OCI-M2 (cell line): Measurements from ENCODE around the gene NUMB.

Source experiments
- DNase-seq: peaks from one replicate; lab custom pipeline; 2025; ENCODE audit not compliant: unreplicated experiment; lab: John Stamatoyannopoulos, UW

NUMB gene

DNA sequence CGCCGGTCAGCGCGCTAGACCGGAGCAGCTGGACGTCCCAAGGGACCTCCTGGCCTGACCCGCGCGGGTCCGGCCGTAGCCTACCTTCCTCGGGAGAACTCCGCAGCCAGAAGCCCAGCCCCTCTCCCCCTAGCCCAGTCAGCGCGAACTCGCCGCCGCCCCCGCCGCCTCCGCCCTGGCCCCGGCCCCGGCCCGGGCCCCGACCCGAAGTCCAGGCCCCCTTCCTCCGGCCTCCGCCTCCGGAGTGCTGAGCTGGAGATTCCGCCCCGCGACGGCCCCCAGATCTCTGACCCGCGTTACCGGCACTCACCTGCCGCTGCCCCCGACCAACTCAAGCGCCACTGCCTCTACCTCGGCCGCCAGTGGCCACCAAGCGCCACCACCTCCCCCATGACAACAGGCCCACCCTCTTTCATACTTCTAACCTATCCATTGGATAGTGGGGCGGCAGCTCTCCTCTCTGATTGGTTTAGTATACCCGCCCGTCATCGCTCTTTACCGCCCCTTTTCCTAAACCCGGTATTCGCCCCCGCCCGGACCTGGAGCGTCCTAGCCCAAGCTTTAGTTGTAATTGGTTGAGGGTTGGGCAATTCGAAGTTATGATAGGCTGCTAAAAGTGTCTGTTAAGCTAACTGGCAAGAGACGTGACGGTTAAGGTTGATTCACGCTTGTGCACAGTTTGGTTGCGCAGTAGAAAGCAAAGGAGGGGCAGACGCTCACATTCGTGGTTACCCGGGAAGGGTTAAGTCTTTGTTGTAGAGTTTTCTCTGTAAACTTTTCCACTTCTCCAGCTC is at the start of gene NUMB:
Gene NUMB (minus strand): TSS at position 364 of the 794 bp plus-strand sequence. CDS start 102,795 bp downstream, outside the sequence.
- DNase-seq, result peak; percentile 98

- DNase-seq, result no peak
Measured at GRCh38 chr14:73503648-73504047, 45.3 kb upstream of the NUMB start.

- DNase-seq, result no peak
Measured at GRCh38 chr14:73502017-73502619, 43.8 kb upstream of the NUMB start.

GRCh38 chr14:73500360-73500759 is 42.0 kb upstream of the NUMB start:
- no peak for DNase-seq

DNA sequence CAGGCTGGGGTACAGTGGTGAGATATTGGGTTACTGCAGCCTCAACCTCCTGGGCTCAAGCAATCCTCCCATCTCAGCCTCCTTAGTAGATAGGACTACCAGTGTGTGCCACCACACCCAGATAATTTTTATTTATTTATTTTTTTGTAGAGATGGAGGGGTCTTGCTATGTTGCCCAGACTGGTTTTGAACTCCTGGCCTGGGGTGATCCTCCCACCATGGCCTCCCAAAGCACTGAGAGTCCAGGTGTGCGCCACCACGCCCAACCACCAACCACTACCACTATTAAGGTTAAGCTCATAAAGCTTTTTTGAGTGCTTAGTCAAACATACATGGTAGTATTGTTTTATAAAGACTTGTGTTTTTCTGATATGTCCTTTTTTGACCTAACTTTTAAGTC is 36.2 kb upstream of the NUMB start:
- no peak for DNase-seq

DNA sequence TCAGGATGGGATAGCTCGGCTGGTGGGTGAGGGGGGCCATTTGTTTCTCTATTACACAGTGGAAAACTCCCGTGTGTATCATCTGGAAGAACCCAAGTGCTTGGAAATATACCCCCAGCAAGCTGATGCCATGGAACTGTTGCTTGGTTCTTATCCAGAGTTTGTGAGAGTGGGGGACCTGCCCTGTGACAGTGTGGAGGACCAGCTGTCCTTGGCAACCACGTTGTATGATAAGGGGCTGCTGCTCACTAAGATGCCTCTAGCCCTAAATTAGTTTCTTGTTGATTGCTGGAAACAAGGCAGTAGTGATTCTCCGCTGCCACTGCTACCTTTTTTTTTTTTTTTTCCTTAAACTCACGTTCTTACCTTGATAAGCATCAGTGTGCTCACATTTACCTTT is 34.3 kb upstream of the NUMB start:
- no peak for DNase-seq

GRCh38 chr14:73492043-73492552 is 33.8 kb upstream of the NUMB start:
- DNase-seq, result no peak

DNA sequence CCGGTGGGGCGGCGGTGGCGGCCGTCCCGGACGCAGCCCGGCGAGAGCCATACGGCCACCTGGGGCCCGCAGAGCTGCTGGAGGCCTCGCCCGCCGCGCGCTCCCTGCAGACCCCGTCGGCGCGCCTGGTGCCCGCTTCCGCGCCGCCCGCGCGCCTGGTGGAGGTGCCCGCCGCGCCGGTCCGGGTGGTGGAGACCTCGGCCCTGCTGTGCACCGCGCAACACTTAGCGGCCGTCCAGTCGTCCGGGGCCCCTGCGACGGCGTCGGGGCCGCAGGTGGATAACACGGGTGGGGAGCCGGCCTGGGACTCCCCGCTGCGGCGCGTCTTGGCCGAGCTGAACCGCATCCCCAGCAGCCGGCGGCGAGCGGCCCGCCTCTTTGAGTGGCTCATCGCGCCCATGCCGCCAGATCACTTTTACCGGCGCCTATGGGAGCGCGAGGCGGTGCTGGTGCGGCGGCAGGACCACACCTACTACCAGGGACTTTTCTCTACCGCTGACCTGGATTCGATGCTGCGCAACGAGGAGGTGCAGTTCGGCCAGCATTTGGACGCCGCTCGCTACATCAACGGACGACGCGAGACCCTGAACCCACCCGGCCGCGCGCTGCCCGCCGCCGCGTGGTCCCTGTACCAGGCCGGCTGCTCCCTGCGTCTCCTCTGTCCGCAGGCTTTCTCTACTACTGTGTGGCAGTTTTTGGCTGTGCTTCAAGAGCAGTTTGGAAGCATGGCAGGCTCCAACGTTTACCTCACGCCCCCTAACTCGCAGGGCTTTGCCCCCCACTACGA is 33.1 kb upstream of the NUMB start:
- DNase-seq, result no peak

- no peak for DNase-seq
Measured at GRCh38 chr14:73489481-73490175, 31.3 kb upstream of the NUMB start.

DNA sequence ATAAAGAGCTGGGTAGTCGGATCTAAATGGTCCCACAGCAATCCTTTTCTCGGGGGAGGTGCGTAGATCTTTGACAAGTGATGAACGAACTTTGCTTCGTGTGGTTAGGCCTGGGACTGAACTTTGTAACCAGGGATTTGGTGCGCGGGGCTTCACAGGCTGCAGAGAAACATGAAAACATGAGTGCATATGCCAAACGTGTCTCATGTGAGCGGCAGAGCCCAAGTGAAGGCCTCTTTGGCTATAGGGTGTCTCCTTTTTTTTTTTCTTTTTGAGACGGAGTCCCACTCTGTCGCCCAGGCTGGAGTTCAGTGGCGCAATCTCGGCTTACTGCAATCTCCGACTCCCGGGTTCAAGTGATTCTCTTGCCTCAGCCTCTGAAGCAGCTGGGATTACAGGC is 20.3 kb upstream of the NUMB start:
- no peak for DNase-seq

DNA sequence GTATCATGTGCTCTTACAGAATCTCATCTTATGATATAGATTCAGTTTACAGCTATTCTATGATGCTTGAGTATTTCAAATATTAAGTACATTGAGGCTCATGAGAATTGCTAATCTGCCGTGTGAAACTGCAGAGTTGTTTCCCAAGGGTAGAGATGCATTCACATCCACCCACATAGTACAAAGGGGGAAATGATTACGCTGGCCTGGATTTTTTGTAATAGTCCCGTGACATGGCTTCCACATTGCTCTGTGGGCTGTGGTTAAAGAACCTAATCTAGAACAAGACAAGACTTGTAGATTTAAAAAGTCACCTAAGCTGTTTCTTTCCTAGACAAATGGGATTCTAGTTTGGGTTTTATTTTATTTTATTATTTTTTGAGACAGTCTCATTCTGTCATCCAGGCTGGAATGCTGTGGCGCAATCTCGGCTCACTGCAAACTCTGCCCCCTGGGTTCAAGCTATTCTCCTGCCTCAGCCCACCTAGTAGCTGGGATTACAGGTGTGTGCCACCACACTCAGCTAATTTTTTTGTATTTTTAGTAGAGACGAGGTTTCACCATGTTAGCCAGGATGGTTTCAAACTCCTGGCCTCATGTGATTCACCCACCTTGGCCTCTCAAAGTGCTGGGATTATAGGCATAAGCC is 19.4 kb upstream of the NUMB start:
- no peak for DNase-seq

DNA sequence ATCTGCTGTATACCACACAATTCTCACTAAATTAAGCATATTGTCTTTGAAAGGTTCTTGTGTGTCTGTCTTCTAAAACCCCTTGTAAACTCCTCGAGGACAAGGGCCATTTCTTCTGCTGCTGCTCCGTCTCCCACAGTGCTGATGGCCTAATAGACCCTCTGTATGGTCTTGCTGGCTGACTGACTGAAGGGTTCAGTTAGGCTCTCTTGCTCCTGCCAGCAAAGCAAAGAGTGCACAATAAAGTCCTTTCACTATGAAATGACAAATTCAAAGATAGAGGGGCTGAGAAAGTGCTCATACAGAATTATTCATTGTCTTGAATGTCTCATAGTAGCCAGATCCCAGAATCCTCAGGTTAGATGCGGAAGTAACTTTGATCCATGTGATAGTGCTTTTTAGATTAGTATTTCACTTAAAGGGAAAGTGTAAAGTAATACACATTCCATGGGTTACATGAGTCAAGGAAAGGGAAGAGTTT is 18.1 kb upstream of the NUMB start:
- no peak for DNase-seq

GRCh38 chr14:73474952-73475351 is 16.6 kb upstream of the NUMB start:
- no peak for DNase-seq

DNA sequence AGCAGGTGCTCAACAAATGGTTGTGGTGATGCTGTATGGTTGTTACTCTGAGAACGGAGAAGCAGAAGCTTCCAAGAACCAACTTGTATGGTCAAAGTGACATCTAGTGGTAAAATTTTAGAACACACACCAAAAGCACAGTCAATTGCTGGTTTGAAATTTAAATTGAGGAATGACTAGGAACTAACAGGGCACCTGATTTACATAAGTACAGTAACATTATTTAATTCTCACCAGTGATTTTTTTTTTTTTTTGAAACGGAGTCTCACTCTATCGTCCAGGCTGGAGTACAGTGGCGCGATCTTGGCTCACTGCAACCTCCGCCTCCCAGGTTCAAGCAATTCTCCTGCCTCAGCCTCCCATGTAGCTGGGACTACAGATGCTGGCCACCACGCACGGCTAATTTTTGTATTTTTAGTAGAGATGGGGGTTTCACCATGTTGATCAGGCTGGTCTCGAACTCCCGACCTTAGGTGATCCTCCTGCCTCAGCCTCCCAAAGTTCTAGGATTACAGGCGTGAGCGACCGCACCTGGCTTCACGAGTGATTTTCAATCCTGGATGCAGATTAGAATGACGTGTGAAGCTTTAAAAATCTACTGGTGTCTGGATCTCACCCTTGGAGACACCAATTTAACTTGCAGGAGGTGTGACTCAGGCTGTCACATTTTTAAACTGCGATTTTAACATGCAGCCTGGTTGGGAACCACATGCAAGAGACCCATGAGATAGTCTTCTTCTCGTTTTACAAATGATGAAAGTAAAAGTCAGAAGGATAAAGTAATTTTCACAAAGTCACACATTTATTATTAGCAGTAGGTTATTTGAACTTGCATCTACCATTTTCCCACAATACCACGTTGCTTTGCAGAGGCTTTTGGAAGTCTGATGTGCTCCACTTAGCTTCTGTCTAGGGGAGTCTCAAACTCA is 14.1 kb upstream of the NUMB start:
- DNase-seq, result no peak

DNA sequence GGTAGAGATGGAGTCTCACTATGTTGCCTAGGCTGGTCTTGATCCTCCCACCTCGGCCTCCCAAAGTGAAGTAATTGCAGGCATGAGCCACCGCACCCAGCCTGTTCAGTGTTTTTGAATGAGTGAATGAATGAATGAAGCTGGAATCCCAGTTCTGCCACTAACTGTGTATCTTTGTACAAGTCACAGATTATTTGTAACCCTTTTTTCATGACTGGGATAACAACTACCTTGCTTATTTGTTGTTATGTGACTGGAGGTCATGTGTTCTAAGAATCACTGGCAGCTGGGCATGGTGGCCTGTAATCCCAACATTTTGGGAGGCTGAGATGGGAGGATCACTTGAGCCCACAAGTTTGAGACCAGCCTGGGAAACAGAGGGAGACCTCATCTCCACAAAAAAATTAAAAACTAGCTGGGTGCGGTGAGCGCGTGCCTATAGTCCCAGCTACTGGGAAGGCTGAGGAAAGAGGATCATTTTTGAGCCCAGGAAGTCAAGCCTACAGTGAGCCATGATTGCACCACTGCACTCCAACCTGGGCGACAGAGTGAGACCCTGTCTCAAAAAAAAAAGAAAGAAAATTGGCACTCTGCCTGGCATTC is 13.3 kb upstream of the NUMB start:
- DNase-seq, result no peak

DNA sequence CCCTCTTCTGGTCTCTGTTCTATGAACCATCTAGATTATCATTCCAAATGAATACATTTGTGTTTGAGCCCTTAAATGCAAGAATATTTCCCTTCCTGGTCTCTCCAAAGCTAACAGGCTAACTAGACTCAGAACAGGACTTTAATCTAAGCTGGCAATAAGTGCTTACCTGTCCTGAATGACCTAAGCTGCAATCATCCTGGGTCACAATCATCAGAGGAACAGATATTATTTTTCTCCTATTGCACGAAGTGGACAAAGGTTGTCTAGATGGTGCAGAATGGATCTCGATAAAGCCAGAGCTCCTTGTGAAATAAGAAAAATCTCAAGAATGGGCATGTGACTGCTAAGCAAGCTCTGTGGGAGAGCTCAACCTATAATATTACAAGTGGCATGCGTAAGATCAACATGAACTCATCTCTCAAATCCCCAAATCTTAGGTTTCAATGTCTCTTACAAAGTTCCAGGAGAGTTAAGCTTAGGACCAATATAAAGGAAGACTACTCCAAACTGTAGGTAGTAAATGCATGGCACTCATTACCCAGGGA is 10.6 kb upstream of the NUMB start:
- no peak for DNase-seq

GRCh38 chr14:73467800-73468199 is 9.5 kb upstream of the NUMB start:
- DNase-seq, result no peak

GRCh38 chr14:73467377-73467776 is 9.0 kb upstream of the NUMB start:
- no peak for DNase-seq

GRCh38 chr14:73466861-73467260 is 8.5 kb upstream of the NUMB start:
- no peak for DNase-seq
